Raji (cell line): ENCODE data around the gene ST6GALNAC2.

ENCODE experiments used
- POLR2A ChIP-seq: IDR thresholded peaks from 2 replicates; pipeline ENCODE4 v1.6.1; 2011; ENCODE audit warnings: low read depth, low read length, control low read depth; ENCODE audit not compliant: insufficient read depth

The ST6GALNAC2 gene

DNA sequence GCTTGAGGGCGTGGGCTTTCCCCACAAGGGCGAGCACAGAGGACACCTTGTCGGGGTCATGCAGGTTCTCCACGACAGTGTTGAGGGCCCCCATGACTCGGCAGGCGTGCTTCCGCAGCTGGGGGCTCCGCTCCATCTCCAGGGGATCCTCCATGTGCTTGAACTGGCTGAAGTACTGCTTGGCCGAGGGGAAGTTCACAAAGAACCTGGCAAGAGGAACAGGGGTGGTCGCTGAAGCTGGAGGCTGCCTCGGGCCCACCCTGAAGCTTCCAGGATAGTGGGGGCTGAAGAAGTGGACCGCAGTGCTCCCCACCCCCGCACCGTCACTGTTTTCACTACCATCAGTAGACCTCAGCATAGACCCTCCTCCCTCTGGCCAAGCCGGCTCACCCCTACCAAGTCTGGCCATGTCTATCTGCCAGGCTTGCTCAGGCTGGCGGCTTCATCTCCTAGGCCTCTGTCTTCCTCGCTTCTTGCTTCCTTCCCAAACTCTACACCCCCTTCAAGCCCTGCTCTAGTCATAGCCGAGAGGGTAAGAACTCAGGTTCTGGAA is 54.1 kb downstream of the ST6GALNAC2 start:
- TF ChIP-seq POLR2A: no peak

DNA sequence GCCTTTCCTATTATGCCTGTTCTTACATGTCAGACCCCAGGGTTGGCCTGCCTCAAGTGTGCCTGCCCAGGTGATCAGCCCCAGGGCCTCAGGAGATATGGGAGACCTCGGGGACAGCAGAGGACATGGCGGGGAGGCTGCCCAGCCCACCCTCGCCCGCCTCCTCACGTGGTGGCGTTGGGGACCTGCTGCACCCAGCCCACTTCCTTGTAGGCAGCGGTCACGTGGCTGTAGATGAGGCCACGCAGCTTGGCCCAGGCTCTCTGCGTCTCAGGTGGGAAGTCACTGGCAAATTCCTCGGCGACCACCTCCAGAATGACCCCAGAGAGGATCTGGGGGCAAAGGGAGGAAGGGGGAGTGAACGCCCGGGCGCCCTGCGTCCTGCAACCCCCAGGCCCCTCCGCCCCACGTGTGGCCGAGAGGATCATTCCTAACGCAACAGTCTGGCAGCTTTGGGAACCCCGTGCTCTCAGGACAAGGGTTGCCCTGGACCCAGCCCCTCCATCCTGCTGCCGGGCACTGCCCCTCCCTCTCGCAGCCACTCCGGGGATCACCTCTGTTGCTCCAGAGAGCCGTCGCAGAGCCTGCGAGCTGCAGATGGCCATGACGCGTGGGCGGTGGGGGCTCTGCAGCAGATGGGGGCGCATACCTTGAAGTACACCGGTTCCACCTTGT is 54.7 kb downstream of the ST6GALNAC2 start:
- no peak for TF ChIP-seq POLR2A

DNA sequence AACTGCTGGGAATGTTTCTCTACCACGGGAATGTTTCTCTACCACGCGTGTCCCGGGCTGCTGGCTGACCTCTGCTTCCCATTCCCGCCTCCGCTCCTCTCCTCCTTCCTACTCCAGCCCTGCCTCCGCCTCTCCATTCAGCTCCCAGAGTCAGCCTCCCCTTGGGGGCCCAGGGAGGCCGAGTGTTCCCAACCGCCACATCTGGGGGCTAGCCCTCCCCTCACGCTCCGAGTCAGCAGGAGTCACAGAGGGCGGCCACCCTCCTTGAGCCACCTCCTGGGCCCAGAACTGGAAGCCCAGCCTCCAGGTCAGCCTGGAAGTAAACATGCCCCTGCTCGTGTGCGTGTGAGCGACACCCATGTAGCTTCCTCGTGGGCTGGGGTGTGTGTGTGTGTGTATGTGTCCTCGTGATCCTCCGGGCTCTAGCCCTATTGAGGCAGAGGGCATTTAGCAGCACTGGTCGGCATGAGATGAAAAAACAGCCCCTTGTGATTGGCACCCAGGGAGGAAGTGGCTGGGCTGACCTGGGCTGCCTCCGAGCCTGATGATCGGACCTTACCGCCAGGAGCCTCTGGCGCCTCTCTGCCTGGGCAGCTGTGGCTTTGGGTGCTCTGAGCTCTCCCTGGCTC is 55.5 kb downstream of the ST6GALNAC2 start:
- no peak for TF ChIP-seq POLR2A

DNA sequence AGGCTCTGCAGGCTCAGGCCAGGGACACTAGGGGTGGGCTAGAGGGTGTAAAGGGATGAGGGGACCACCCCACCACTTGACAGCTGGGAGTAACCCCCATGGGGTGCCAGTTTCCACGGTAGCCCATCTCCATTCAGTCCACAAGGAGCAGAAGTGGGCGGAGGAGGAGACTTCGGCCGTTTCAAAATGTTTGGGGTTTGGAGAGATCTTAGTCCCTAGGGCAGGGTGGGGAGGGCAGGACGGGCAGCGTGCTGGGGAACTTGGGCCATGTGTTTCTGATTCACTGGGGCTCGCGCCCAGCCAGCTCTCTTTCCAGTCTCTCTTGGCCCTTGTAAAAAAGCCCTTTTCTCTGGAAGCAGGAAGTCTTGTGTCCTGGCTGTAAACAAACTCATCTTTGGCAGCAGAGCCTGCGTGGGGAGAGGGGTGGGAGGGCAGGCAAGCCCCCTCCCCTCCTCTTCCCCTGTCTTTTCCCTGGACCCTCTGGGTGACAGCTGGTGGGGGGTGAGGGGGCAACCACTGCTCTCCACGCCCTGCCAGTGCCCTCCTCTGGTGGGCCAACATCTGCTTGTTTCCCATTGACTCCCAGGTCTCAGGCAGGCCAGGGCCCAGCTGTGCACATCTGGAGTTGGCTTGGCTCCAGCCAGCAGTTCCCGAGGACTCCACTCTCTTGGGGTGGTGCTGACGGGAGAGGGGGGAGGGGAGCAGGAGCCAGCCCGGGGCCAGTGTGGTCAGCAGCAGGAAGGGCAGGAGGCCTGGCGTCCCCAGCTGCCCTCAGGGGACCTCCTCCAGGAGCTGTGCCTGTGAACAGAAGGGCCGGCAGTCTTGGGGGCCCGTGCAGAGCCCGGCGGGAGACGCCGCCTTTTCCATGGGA is 56.2 kb downstream of the ST6GALNAC2 start:
- no peak for TF ChIP-seq POLR2A

DNA sequence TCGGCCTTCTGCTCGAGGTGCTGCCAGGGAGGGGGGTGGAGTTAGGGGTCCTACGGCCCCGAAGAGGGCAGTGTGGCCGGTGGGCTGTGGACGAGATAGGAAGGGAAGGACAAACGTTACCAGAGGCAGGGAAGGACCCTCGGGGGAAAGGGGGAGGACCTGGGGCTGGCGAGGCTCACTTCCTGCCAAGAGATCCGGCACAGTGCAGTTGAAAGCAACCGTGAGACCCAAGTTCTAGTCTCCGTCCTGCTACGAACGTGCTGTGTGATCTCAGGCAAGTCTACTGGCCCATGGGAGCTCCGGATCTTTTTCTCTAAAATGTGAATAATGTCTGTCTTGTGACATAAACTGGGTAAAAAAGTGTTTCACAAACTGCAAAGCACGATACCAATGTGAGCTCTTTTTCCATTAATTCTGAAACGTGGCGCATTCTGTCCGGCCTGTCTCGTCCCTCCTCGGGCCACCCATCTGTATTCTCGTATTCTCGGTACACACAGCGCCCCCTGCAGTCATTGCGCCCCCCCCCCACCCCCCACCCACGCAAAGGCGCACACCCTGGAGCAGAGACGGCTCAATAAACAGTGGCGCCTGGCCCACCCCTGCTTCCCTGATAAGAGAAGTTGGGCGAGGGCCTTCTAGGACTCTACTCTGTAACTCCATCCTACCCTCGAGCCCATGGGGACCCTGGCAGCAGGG is 57.0 kb downstream of the ST6GALNAC2 start:
- TF ChIP-seq POLR2A: no peak

DNA sequence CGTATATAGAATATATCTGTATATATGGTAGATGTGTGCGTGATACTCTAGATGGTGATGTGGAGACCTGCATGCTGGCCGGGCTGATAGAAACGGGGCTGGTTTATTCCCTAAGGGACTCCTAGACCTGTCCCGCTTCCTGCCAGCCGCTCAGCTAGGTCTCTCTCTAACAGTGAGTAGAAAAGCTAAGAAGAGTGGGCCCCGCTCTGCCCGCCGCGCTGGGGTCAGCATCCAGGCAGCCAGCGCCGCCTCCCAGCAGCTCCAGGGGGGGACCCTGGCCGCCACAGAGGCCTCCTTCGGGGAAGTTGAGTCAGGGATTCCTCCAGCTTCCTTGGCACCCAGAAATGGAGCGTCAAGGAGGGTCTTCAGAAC is 57.5 kb downstream of the ST6GALNAC2 start:
- TF ChIP-seq POLR2A: no peak

DNA sequence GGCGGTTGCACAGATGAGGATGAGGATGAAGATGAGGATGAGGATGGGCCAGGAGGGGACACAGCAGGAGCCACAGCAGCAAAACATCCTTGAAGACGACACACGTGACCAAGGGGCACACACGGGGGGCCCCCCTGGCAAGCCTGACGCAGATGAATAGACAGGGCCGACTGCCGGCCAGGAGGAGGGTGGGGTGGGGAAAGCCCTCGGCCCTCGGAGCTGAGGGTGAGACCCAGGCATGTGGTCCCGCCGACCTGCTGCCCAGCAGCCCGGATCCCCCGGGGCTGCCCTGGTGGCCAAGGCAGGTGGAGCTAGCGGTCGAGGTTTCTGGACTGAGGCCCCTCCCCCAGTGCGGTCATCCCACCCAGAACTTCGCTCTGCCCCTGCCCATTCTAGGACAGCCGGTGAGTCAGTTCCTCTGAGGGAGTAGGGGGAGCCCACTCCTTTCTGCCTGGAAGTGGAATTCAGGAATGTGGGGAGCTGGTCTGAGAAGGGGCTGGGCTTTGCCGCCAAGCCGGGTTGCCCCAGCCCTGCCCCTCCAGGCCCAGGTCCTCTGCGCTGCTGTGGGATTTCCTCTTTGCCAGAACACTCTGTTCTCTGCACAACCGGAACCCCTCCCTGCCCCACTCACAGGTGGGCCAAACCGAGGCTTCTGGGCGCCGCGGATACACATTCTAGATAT is 58.1 kb downstream of the ST6GALNAC2 start:
- no peak for TF ChIP-seq POLR2A

DNA sequence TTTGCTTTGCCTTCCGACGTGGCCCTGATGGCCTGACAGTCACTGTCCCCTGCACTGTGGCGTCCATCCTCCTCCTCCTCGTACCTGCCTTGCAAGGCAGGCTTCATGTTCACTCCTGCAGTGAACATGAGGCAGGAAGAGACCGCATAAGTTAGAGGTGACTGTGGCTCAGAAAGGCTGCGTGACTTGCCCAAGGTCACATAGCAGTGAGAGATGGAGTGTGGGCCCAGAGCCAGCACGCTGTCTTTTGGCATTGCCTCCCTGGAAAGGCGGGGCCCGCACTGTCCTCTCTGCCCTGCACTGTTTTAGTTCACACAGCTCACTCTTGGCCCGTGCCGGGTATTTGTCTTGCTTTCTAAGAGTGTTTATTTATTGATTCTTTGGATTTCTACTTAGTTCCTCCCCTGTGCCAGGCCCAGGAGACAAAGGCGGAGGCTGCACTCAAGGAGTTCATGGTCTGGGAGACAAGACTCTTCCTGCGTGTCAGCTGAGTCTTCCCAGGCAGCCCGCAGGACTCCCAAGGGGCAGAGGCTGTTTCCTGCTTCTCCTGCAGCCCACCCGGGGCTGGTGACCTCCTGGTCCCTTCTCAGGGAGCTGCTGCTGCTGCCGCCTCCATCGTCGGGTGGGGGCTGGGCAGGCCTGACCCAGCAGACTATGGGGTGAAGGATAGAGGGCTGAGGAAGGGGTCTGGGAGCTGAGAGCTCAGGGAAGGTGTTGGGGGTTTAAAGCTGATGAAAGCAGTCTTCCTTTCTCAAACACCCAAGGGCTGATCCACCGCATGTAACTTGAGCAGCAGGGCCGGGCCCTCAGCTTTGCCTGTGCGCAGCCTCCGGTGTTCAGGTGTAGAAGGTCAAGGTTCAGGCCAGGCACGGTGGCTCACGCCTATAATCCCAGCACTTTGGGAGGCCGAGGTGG is 60.8 kb downstream of the ST6GALNAC2 start:
- TF ChIP-seq POLR2A: no peak

DNA sequence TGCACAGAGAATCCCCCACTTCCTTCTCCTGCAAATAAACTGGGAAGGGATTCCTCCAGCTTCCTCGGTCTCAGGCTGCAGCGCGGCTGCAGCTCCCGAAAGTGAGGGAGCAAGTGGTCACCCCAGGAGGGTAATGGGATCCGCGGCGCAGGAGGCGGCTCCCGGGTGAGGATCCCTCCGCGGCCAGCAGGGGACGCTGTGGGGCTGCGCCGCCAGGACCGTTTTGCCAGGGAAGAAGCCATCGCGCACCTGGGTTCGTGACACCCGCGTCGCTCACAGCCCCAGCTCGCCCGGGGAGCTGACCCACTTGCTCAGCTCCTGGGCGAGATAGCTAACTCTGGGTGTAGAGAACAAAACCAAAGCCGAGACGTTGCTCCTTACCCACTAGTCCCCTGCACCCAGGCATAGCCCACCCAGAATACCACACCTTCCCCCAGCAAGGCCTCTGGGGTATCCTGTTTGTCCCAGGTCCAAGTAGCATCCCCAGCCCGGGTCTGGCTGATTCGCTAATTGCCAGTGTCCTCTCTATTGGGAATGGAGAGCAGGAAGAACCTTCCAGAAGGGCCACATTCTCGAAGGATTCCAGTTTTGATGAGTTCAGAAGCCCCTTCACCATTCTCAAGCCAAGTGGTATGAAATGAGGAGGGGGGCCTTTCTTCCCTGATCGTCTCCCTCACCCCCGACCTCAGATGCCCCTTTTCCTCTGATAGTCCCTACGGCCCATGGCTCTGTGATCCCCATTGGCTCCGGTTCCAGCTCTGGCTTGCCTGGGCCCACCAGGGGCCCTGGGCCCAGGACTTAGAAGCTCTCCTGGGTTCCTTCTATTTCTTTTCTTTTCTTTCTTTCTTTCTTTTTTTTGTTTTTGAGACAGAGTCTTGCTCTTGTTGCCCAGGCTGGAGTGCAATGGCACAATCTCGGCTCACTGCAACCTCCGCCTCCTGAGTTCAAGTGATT is 62.3 kb downstream of the ST6GALNAC2 start:
- no peak for TF ChIP-seq POLR2A

DNA sequence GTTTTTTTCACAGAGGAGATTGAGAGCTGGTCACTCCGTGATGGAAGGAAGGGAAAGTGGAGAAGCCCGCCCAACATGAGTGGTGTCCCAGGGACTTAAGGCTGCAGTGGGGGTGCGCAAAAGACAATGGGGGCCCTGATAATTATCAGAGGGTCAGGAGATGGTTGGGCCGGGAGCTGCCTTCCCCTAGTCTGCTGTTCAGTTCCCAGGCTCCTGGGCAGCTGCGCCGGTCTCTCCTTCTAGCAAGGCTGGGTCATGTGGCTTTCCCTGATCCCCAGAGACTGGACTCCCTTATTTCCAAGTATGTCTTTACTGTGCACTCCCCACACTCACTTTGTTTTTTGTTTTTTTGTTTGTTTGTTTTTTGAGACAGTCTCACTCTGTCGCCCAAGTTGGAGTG is 64.4 kb downstream of the ST6GALNAC2 start:
- TF ChIP-seq POLR2A: no peak

DNA sequence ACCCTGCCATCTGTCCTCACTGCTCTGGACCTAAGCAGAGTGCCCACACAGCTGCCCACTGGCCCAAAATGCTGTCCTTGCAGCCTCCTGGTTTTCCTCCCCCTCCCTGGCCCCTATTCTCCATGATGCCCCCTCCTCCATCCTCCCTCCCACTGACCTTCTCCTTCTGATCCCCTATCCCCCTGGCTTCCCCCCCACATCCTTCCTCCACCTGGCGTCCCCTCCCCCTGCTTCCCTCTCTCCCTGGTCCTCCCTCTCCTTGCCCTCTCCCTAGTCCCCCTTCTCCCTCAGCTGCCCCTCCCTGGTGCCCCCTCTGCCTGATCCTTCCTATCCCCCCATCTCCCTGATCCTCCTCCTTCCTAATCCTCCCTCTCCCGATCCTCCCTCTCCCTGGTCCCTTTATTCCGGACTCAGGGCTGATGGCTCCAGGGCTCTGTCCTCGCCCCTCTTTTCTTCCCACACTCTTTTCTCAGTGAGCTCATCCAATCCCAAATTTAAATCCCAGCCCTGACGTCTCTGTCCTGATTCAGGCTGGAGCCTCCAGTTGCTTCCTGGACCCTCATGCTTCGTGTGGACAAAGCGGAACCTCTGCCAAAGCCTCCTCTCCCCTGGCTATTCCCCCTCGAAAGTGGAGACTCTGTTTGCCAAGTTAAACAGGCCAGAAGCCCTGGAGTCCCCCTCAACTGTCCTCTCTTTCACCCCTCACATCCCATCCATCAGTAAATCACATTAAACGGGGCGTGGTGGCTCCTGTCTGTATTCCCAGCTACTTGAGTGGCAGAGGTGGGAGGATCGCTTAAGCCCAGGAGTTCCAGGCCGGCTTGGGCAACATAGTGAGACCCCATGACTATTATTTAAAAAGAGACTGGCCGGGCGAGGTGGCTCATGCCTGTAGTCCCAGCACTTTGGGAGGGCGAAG is 66.4 kb downstream of the ST6GALNAC2 start:
- no peak for TF ChIP-seq POLR2A
